Activated CD4-positive, alpha-beta T cell treated with anti-CD3 and anti-CD28 coated beads, Interleukin-2, amount 50 U/mL, for 1 hour (primary cell): ENCODE data around the gene ACKR4.

Experiments used
- DNase-seq: peaks from one replicate; pipeline ENCODE4 v3.0.0-alpha.2; 2020

ACKR4 gene

DNA sequence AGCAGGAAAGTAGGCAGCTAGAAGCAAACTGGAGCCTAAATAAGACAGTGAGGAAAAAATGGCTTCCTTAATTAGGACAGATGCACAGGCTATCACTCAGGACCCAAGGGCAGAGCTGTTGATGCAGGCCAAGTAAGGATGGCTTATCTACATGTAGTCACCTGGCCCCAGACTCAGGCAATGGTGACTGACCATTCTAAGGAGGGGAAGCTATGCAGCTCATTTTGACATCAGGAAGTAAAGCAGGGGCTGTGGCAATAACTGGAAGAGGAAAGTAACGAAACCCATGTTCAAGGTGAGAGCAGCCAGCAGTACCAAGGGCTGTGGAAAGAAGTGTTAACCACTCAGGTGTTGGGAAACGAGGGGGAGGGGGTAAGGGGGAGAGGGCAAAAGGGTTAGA lies 46.3 kb downstream of the ACKR4 start:
- no peak for DNase-seq

DNA sequence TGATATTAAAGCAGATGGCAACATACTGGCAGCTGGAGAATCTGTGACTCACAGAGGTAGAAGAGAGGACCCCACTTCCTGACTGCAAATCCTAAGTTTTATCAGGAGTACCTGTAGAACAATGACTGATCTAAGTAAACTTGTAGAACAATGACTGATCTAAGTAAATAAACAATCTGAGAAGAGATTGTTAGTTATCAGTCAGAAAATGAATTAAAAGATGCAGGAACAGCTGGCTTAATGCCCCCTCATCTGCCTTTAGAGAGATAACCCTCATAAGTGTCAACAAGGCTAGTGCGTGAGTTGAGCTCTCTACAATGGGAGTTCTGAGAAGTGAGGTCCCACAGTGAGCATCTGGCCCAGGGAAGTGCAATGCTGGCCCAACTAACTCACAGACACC lies 48.0 kb downstream of the ACKR4 start:
- no peak for DNase-seq

DNA sequence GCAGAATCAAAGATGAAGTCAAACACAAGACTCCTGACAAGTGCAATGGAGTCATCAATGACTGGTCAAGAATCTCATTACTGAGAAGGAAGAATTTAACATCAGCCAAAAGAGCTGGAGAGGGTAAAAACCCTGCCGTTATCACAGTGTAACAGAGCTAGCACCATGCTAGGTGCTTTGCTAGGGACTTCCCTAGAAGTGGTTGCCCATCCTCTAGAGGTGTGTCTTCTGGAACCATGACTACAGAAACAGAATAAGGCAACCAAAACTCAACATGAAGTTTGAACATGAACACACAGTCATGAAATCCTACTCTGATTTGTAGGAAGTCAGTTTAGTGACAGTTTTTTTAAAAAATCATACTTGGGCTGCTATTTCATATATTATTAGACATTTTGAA lies 53.1 kb downstream of the ACKR4 start:
- DNase-seq, result no peak
